Embryonic facial prominence (tissue), 1 donor: ENCODE results near the gene CHSY1.

ENCODE experiments used
- DNase-seq: peaks from one replicate; pipeline ENCODE4 v3.0.0-alpha.2; 2016; ENCODE audit errors: extremely low spot score

Gene CHSY1

DNA sequence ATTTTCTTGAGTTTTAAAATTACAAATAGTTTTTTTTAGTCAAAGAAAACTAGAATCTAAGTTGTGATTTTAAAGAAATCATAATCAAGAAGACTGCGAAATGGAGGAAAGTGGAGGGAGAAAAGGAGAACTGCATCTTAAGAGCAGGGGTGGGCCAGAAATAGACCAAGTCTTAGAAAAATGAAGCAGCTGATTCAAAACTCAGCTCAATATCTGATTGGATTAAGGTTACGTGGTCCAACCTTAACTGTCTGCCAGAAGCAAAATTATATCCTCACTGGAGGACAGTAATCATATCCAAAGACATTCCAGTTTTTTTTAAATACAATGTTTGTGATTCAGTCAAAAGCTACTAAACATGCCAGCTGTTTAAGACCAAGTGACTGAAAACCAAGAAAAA lies 41.4 kb downstream of the CHSY1 start:
- no peak for DNase-seq

DNA sequence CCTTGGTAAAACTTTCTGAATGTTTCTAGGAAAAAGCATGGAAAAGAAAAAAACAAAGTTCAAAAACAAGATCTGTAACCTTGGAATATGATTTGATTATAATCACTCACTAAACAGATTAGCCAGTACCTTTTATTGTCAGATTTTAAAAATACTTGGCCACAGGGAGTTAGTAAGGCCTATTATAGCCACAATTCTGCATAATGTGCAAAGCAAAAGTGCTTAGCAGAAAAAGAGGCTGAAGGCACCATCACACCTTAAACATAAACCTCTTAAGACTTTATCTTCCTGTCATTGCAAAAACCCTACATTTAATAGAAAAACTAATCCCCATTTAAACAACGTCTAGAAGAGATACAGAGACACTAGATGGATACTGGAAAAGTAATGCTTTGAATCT lies 41.8 kb downstream of the CHSY1 start:
- no peak for DNase-seq

DNA sequence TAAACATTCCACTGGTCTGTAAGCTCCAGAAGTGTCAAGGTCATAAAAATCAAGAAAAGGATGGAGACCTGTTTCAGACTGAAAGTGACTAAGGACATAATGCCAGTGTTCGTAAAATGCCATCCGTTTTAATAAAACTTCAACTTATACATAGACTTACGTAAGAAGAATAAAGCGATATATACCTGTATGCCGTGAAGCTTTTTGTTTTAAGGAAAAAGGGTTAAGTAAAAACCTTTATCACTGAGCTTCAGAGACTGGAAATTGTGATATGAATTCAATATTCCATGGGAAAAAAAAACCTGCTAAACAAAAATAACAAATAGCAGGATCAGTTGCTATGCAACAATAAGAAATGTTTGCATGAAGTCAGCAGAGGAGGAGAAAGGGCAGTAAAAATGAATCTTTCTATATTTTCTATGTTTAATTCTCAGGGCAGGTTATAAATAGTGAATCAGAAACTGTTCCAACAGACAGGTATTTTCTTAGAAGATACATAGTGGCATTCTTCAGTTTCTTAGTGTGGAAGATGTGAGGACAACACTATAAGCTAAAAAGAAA lies 42.5 kb downstream of the CHSY1 start:
- no peak for DNase-seq

DNA sequence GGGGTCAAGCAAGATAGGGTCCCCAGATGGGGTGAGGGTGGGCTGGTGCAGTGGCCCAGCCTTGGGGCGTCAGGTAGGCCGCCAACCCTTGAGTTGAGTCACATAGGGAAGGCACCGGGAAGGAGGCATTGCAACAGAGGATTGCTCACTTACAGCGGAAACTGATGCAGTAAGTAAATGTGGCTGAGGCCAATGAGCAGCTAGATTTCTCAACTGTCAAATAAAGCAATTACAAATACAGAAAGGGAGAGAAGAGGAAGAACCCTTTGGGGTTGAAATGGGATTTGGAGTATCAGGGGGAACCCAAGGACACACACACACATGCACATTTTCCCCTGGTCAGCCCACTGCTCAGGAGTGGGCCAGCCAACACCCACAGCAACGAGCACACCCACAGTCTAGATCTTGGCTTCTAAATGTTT lies 44.0 kb downstream of the CHSY1 start:
- DNase-seq: no peak

DNA sequence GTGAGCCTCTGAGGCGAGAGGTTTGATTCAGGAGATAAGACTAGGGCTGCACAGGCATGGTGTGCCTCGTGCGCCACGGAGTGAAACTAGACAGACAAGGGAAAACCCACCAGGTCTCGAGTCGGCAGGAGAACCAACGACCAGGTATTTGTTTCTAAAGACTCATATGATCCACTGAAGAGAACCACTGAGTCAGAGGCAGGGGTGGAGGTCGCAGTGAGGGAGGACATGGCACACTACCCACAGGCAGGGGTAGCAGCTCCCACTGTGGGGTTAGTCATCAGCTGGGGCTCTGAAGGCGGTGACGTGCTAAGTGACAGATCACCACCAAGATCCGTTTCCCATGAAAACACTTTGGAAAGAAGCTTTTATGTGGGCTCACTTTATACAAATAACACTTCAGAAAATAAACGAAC lies 45.7 kb downstream of the CHSY1 start:
- no peak for DNase-seq

DNA sequence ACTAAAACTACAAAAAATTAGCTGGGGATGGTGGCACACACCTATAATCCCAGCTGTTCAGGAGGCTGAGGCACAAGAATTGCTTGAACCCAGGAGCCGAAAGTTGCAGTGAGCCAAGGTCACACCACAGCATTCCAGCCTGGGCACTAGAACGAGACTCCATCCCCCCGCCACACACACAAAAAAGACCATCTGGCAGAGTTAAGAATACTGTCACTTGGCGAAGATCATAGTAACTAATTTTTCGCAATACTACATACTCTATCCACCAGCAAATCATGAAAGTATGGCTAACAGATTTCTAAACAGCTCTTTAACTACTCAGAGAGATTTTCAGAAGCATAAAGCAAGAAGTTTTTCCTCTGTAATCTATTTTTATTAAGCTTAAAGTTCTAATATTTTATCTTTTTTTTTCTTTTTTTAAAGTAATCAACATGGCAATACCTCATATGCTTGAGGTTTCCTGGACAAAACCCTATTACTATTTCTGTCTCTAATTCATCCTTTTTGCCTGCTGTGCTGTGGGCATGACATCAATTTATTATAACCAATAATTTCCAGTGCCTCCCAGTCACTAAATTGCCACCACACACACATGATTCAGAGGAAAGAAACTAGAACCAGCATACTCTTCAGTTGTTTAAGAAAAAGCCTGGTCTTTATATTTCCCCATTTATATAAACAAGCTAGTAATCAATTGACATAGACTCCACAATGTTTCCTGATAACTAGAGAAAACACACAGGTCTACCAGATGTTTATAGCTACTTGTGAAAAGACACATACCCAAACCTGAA lies 46.9 kb downstream of the CHSY1 start:
- DNase-seq: no peak

DNA sequence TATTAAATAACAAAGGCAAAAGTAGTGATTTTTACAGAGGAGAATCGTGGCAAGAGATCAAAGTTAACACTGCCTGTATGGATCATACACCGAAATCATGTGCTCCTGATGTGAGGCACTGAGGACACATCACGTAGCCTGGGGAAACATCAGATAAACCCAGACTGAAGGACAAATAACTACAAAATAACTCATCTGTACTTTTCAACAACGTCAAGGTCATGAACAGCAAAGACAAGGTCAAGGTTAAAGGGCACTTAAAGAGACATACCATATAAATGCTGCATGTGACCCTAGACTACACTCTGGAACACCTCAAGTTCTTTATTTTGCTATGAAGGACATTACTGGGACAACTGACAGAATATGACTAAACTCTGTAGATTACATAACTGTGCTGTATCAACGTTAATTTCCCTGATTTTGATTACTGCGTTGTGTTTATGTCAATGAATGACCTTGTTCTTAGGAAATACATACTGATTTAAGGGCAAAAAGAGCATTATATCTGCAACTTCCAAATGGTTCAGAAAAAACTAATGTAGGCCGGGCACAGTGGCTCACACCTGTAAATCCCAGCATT lies 48.1 kb downstream of the CHSY1 start:
- DNase-seq: no peak

DNA sequence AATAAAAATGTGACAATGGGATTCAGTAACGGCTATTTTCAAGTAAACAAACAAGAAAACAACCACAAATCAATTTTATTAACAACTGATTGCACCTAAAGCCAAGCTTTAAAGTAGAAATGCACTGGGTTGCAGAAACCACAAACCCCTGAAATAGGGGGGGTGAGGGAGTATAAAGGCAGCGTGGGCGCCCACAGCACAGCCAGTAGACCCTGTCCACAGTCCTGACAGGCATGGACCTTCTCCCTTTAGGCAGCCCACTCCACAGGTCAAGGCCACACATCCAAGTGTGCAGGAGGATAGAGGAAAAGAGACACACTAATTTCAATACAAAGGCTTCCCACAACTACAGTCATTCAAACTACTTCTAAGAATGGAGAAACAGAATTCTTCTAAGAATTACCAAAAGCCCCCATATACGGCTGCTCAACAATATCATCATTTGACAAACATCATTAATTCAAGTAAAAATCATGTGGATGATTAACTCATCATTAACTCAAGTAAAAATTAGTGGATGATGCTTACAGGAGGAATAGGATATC lies 48.7 kb downstream of the CHSY1 start:
- no peak for DNase-seq

DNA sequence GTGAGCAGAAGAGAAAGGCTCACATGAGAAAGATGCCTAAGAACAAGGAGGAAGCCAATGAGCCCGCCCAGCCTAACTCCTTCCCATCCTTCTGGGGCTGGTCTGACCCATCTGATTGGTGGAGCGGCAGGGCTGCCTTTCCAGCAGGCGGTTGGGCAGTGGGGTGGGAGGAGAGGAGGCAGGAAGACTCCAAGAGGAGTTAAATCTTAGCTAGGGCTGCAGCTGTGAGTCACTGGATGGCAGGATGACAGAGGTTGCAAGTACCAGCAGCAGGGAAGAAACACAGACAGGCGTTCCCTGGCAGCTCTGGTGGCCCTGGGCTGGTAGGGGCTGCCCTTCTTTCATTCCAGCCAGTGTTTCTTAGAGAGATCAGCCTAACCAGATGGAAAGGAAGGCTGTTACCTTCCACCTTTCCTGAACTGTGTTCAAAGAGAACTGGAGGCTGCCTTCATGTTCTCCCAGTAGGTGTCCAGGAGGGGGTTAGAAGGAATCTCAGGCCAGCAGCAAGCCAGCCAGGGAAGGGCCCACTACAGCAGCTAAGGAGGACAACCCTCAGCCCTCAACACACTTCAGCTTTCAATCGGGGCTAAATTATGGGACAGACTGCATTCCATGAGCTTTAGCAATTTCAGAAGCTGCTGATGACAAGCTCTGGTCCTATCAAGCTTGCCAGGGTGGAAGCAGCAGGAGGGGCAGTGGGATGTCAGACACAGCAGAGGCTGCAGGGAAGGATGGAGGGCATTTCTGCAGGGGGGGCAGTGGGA lies 50.3 kb downstream of the CHSY1 start:
- no peak for DNase-seq

DNA sequence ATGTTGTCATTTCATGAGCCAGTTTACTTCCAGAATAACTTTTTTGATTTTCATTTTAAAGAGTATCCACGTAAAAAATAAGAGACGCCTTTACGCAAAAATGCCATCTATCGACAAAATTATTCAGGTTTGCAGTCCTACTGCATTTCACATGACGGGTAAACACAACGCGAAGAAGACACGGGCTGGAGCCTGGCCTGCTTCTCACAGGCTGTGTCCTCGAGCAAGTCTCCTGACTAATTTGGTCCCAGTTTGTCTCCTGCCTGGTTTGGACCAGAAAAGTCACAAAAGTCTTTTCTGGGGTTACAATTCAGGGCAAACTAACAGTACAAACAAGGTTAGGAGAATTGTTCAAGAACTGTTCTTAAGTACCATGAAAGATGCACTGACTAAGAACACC lies 51.7 kb downstream of the CHSY1 start:
- no peak for DNase-seq

DNA sequence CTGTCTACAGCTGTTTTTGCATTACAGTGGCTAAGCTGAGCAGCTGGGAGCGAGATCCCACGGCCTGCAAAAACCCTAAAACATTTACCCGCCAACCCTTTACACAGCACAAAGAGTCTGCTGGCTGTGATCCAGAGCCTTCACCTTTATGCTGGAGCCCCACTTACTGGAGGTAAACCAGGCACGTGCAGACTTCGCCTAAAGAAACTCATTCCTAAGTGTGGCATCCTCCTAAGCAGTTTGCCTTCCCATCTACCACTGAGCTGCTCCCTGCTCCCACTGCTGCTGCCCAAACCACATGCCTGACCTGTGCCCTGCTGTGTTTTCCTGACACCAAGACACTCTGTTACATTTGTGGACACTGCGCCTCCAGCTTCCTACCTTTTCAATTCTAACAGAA lies 53.0 kb downstream of the CHSY1 start:
- DNase-seq: no peak

DNA sequence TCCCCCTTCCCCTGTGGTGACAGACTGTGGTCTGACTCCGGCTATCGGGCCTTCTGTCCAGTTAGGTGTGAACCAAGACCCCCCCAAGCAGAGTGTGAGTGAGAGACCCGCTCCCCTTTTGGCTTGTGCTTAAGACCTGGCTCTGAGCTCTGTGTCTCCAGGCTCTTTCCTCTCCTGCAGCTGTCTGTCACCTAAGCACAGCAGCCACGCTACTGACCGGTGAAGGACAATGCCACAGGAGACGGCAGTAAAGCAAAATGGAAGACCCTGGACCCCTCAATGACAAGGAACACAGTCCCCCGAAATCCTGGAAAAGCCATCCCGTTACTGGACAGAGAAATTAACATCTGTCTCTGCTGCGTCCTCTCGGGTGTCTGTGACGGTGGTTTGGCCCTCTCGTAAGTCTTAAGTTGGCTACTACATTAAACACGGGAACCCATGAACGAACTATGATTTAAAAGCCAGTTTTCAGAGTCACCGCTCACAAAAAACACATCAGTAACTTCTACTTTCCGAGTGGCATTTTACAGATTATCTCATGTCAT lies 53.7 kb downstream of the CHSY1 start:
- DNase-seq: no peak

DNA sequence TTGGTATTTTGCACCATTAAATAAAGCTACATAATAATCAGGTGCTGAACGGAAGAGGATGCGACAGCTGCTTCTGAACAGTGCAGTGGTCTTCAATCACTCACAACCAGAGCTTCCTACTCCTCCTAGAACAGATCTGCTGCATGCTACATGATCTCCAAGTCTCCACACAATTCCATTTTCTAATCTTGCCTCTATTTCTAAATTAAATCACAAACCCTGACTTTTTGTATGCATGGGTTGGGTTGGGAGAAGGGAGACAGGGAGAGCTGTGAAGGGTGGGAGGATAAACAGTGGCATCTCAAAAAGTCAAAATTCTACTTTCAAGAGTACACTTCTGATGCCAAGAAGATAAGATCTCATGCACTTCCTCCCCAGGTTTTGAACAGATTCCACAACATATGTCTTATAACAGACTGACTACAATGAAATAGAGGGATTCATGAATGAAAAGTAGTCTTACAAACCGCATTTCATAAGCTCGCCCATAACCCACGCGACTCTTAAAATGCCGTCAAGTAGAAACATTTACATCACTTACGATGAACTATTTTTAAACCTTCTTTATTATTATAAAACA lies 57.2 kb downstream of the CHSY1 start:
- DNase-seq: no peak

DNA sequence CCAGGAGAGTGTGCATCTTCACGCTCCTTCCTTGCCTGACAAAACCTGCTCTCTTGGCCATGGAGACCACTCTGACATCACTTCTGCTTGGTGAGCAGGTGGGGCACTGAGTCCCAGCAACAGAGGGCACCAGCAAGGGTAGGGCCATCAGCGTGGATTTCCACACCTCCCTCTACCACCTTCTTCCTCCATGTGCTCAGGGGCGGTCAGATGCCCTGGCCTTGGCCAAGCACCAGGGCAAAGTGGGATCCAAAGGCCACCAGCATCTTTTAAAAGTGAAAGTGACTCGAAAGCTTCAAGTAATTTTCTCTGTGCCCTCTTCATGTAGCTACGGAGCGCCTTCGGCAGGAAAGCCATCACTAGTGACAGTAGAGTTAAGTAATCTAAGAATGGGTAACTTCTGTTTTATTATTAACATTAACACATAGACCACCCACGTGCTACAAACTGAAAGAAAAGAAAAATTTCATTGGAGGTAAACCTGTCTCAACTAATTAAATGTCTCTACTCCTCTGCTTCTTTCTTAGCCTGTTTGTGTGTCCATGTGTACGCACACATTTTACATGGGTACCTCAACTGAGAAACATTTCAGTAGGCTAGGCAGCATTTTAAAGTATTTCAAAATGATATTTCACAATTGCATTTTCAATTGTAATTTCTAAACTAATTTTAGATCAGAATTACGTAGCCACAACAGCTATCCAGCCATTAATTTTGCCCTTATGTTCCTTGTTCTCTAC lies 57.9 kb downstream of the CHSY1 start:
- no peak for DNase-seq

DNA sequence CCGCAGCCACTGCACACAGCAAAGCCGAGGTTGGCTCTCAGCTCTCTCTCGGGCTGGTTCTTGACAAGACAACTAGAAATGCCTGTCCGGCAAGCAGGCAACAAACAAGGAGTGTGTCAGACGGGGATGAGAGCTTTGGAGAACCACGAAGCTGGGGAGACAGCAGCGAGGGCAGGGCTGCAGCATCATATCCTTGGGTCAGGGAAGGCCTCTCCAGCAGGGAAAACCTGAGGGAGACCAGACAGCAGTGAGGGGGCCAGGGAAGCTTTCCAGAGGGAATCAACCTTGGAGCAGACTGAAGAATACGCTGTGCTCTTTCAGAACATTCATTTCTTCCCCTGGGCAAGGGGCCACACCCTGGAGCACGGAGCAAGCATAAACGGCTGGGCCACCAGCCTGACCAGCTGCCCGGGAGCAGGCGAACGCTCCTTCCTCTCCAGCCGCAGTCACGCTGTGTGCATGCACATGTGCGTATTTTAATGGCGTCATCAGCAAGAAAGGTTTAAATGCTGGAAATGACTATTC lies 58.7 kb downstream of the CHSY1 start:
- no peak for DNase-seq

DNA sequence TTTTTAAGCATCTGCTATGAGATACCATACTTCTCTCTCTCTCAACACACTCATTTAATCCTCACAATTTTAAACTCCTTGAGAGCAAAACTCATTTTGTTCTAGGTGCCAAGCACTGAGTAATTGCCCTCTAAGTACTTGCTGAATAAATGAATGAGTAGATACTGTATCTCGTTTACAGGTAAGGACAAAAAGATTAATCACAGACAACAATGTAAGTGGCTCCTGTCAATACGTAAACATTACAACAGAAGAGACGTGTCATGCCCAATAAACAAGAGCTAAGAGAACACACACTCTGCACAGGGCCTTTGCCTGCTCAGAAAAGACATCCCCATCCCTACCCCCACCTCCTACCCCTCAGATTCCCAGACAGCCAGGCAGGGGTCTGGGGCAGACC lies 59.8 kb downstream of the CHSY1 start:
- no peak for DNase-seq

DNA sequence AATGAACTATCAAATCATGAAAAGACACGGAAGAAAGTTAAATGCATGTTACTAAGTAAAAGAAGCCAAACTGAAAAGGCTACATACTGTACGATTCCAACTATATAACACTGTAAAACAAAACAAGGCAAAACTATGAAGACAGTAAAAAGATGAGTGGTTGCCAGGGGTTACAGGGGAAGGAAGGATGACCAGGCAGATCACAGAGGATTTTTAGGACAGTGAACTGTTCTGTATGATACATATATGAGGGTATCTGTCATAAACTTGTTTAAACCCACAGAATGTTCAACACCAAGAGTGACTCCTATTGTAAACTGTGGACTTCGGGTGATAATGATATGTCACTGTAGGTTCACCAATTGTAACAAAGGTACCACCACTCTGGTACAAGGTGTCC lies 60.6 kb downstream of the CHSY1 start:
- DNase-seq: no peak

DNA sequence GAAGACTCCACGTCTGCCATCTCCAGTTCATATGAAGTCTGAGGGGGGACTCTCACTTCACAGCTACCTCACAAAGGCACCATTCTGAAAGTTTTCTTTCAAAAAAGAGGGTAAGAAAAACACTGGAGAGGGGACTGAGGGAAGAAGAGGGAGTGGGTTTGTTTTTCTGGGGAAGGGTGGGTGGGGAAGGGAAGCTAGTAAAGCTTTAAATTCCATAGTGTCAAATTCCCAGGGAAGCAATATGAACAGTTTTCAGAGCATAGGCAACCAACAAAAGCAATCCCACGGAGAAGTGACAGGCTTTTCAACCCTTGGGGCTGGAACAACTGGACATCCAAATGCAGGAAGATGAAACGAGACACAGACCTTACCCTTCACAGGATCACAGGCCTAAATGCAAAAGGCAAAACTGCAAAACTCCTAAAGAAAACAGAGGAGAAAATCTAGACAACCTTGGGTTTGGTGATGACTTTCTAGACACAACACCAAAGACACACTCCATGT lies 61.7 kb downstream of the CHSY1 start:
- no peak for DNase-seq

DNA sequence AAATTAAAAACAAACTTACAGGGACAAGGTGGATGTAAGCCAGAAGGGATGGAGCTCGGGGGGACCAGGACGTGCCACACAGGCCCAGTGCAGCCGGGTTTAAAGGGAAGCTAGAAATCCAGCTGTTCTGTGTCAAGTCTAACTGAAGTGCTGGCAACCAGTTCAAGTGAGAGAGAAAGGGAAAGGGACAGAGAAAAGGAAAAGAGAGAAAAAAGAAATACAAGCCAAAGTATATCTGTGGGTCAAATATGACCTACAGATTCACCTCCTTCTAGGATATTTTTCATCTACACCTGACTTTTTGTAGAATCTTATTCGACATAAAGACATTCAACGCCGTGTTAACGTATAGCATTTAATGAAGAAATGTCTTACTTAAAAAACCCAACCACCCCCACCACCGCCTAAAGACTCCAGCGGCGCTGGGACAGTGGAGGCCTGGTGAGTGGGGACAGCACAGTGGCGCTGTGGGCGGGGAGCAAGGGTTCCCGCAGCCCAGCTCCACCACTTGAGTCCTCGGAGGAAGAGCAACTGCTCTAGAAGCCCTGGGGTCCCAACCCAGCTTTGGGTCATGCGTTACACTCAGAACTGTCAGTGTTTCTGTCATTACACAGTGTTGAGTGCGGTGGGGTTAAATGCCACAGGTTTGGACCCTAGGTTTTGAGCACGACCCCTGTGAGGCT lies 62.3 kb downstream of the CHSY1 start:
- no peak for DNase-seq
